Measurements from ENCODE around the gene NEDD4L.

NEDD4L gene

DNA sequence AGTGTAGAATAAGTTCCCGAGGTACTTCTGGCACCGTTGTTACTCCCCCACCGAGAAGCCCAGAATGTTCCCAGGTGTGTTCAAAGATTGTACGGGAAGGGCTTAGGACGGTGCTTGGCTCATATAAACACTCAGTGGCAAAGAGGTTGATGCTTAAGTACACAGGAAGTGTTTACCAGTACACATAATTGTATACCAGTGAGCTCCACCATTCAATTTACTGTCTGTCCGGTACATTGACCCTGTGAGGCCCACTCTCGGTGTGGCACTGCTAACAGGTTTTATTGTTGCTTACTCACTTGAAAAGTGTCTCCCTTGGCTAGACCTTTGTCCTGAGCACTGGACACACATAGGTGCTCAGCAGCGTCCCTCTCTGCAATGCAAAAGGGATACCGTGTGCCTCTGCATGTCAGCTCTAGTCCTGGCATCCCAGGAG lies 191.0 kb downstream of the NEDD4L start:
- TF ChIP-seq, protein P1, sequence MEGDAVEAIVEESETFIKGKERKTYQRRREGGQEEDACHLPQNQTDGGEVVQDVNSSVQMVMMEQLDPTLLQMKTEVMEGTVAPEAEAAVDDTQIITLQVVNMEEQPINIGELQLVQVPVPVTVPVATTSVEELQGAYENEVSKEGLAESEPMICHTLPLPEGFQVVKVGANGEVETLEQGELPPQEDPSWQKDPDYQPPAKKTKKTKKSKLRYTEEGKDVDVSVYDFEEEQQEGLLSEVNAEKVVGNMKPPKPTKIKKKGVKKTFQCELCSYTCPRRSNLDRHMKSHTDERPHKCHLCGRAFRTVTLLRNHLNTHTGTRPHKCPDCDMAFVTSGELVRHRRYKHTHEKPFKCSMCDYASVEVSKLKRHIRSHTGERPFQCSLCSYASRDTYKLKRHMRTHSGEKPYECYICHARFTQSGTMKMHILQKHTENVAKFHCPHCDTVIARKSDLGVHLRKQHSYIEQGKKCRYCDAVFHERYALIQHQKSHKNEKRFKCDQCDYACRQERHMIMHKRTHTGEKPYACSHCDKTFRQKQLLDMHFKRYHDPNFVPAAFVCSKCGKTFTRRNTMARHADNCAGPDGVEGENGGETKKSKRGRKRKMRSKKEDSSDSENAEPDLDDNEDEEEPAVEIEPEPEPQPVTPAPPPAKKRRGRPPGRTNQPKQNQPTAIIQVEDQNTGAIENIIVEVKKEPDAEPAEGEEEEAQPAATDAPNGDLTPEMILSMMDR (IDR thresholded peaks at IDR 0.05; ENCODE audit: low read depth, low read length, missing control alignments), result no peak
- Histone ChIP-seq H3K36me3 (replicated peaks) (peaks cover 2% of the 10 kb centered on the region), H3K27ac (no peak overlapping the region), H3K27me3 (replicated peaks) (no peaks in the 10 kb centered on the region), H3K4me3 (ENCODE audit: low read depth, low read length) (no peak overlapping the region)
- in situ Hi-C loops (cut with HindIII; ENCODE audit: low pct_ligation_motif_present, low sequenced_read_pairs), result no loop called here
- DNase-seq, result no peak

DNA sequence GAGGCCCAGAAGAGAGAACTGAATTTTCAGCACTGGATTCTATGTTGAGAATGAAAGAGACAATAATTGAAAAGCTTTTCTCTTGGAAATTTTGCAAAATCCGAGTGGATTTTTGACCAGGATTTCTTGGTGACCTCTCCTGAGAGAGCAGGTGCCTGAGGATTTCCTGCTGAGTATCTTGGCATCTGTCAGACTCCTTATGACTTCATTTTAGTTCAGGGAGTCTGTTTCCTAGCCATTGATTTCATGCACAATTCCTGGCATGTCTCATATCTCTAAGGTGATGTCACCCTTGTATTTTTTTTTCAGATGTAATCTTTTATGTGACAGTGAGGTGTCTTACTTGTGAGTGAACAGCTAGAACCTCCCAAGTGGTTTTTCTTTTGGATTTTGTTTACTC lies 195.9 kb downstream of the NEDD4L start:
- in situ Hi-C loops (cut with HindIII; ENCODE audit: low pct_ligation_motif_present, low sequenced_read_pairs), result no loop called here
- Histone ChIP-seq H3K27ac (no peak overlapping the region), H3K36me3 (replicated peaks) (no peaks in the 10 kb centered on the region), H3K4me3 (ENCODE audit: low read depth, low read length) (no peak overlapping the region), H3K27me3 (replicated peaks) (no peaks in the 10 kb centered on the region)
- TF ChIP-seq, protein P1 (IDR thresholded peaks at IDR 0.05; ENCODE audit: low read depth, low read length, missing control alignments), result no peak
- no peak for DNase-seq

DNA sequence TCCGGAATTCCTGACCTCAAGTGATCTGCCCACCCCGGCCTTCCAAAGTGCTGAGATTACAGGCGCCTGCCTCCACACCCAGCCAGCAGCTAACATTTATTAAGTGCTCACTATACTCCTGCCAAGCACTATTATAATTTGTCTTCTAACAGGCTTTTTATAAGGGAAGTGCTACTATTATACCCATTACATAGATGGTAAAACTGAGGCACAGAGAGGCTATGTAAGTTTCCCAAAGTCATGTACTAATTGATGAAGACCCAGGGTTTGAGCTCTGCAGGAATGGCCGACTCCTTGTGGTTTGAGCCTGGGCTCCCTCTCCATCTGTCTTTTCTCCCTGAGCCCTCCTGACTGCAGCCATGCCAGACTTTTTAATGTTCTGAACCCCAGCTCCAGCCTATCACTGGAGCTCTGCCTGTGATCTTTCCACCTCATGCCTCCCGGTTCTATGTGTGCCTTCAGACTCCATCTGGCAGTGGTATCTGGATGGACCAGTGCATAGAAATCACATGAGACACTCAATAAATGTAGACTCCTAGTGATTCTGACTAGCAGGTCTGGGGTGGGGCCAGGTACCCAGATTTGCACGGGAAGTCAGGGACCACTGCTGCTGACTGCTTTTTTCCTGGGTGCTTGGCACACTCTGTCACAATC lies 197.1 kb downstream of the NEDD4L start:
- H3K4me3 ChIP-seq (ENCODE audit: low read depth, low read length), result no peak overlapping the region
- no peak for DNase-seq
- H3K27ac ChIP-seq, result no peak overlapping the region
- H3K27me3 ChIP-seq (replicated peaks), result no peaks in the 10 kb centered on the region
- in situ Hi-C loops (cut with HindIII; ENCODE audit: low pct_ligation_motif_present, low sequenced_read_pairs), result no loop called here
- H3K36me3 ChIP-seq (replicated peaks), result no peaks in the 10 kb centered on the region
- TF ChIP-seq, protein P1 (IDR thresholded peaks at IDR 0.05; ENCODE audit: low read depth, low read length, missing control alignments), result no peak

DNA sequence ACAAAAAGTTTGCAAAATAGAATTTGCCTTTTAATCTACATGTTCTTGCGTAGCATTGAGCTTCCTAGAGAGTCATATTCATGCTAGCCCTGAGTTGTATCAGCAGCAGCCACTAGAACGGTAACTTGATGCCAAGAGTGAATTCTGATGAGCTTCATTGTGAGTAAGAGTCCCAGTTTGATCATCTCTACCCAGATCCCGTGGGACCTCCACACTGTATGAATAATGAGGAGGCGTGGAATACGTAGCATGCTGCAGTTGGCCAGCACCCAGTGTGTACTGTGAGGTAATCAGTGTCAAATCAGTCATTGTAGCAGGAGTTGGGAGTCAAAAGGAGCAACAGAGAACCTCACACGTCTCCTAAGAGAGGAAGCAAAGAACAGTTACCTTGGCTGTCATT lies 197.9 kb downstream of the NEDD4L start:
- no peaks in the 10 kb centered on the region for H3K27me3 ChIP-seq (replicated peaks)
- in situ Hi-C loops (cut with HindIII; ENCODE audit: low pct_ligation_motif_present, low sequenced_read_pairs), result no loop called here
- H3K36me3 ChIP-seq (replicated peaks), result no peaks in the 10 kb centered on the region
- H3K4me3 ChIP-seq (ENCODE audit: low read depth, low read length), result no peak overlapping the region
- no peak overlapping the region for H3K27ac ChIP-seq
- DNase-seq, result peak; percentile 96
- TF ChIP-seq, protein P1 (IDR thresholded peaks at IDR 0.05; ENCODE audit: low read depth, low read length, missing control alignments), result no peak

DNA sequence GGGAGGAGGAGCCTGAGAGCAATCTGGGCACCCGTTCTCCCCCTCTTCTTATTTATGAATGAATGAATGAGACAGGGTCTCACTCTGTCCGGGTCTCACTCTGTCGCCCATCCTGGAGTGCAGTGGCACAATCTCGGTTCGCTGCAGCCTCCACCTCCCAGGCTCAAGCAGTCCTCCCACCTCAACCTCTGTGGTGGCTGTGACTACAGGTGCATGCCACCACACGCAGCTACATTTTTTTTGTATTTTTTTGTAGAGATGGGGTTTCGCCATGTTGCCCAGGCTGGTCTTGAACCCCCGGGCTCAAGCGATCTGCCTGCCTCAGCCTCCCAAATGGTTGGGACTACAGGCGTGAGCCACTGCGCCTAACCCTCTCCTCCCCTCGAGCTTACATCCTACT lies 198.4 kb downstream of the NEDD4L start:
- TF ChIP-seq, protein P1 (IDR thresholded peaks at IDR 0.05; ENCODE audit: low read depth, low read length, missing control alignments), result no peak
- H3K27me3 ChIP-seq (replicated peaks), result no peaks in the 10 kb centered on the region
- H3K27ac ChIP-seq, result no peak overlapping the region
- in situ Hi-C loops (cut with HindIII; ENCODE audit: low pct_ligation_motif_present, low sequenced_read_pairs), result no loop called here
- no peak for DNase-seq
- H3K36me3 ChIP-seq (replicated peaks), result no peaks in the 10 kb centered on the region
- H3K4me3 ChIP-seq (ENCODE audit: low read depth, low read length), result no peak overlapping the region

DNA sequence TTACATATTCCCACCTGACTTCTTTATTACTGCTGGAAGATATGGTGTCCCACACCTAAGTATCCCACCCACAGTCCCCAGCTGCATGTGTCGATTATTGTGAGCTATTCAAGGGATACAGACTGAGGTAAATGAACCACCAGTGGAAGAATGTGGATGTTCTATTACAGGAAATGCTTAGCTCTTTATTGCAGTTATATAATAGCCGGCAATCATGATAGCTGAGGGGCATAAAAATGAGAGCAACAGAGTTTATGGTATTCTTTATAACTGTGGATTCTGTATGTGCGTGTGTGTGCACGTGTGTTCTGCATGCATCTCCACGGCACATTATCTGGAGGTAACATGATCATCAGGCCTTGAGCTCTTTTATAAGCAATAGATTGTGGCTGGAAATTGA lies 198.9 kb downstream of the NEDD4L start:
- H3K36me3 ChIP-seq (replicated peaks), result no peaks in the 10 kb centered on the region
- no peak for DNase-seq
- TF ChIP-seq, protein P1 (IDR thresholded peaks at IDR 0.05; ENCODE audit: low read depth, low read length, missing control alignments), result no peak

More for the DNA sequence above, 198.9 kb downstream of the NEDD4L start:
- in situ Hi-C loops (cut with HindIII; ENCODE audit: low pct_ligation_motif_present, low sequenced_read_pairs), result no loop called here
- Histone ChIP-seq H3K27ac (no peak overlapping the region), H3K4me3 (ENCODE audit: low read depth, low read length) (no peak overlapping the region), H3K27me3 (replicated peaks) (no peaks in the 10 kb centered on the region)

Measured in brain microvascular endothelial cell (primary cell).